Caco-2 (cell line): ENCODE measurements around the gene ZMYND8. TPM values are rescaled to one million over a fixed set of nuclear protein-coding genes. Genes with fewer than 3 reads are reported as not detected.
A peak's percentile ranks its signal among the peaks of the same experiment; 100 is the strongest.
"Not testable (repeated sequence)": the region's sequence is repeated elsewhere in the genome, so short reads cannot be mapped to it uniquely, and the experiment has no call there.

Experiments
- BruUV-seq: library from RNA; stranded (reverse); fragments of 400-500 nt; replicated peaks from 2 replicates; lab custom pipeline; 2021; lab: Mats Ljungman, UMichigan
- CTCF ChIA-PET: fragments of 300-600 bp; sonication (Branson Sonifier 250); formaldehyde crosslinking; loops from one replicate; lab custom pipeline; 2022; ENCODE audit warnings: antibody characterized with exemption; lab: Charles Lee
- POLR2A ChIA-PET: fragments of 300-600 bp; sonication (Branson Sonifier 250); formaldehyde crosslinking; loops from one replicate; lab custom pipeline; 2022; ENCODE audit warnings: antibody characterized with exemption; lab: Charles Lee
- DNase-seq, 2 experiments: peaks; one replicate each; pipeline versions ENCODE4 v3.0.0 to v3.0.0-alpha.2; 2020 to 2022
- H3K27me3 ChIP-seq: replicated peaks from 2 replicates; pipeline ENCODE4 v1.6.0; 2011; ENCODE audit warnings: low read length; ENCODE audit not compliant: control insufficient read depth, insufficient read depth
- H3K36me3 ChIP-seq: 2 replicates; pipeline ENCODE4 v1.5.1; 2011; ENCODE audit warnings: low read length; ENCODE audit not compliant: control insufficient read depth, insufficient read depth
- H3K4me1 ChIP-seq: fragments of 250-450 bp; sonication (Bioruptor Pico); 2 replicates; pipeline ENCODE4 v1.5.1; 2020; ENCODE audit warnings: mild to moderate bottlenecking
- H3K4me3 ChIP-seq: 2 replicates; pipeline ENCODE4 v1.5.1; 2011; ENCODE audit warnings: low read depth, mild to moderate bottlenecking, control low read depth, low read length
- H3K9me3 ChIP-seq: fragments of 250-450 bp; sonication (Bioruptor Pico); 2 replicates; pipeline ENCODE4 v1.5.1; 2020; ENCODE audit warnings: mild to moderate bottlenecking, moderate library complexity
- H3K27ac Mint-ChIP-seq: one replicate; pipeline ENCODE4 v1.8.0; 2022; ENCODE audit warnings: mixed read lengths; ENCODE audit not compliant: unreplicated experiment
- H3K27me3 Mint-ChIP-seq: one replicate; pipeline ENCODE4 v1.8.0; 2022; ENCODE audit warnings: mixed read lengths; ENCODE audit not compliant: insufficient read depth, unreplicated experiment
- H3K36me3 Mint-ChIP-seq: one replicate; pipeline ENCODE4 v1.8.0; 2022; ENCODE audit warnings: mild to moderate bottlenecking, mixed read lengths; ENCODE audit not compliant: insufficient read depth, unreplicated experiment
- H3K4me1 Mint-ChIP-seq: one replicate; pipeline ENCODE4 v1.8.0; 2022; ENCODE audit warnings: low read depth, mixed read lengths; ENCODE audit not compliant: unreplicated experiment
- H3K4me3 Mint-ChIP-seq: one replicate; pipeline ENCODE4 v1.8.0; 2022; ENCODE audit warnings: mild to moderate bottlenecking, moderate library complexity, mixed read lengths; ENCODE audit not compliant: unreplicated experiment
- H3K9me3 Mint-ChIP-seq: one replicate; pipeline ENCODE4 v1.8.0; 2022; ENCODE audit warnings: mixed read lengths; ENCODE audit not compliant: unreplicated experiment
- CTCF ChIP-seq, 2 experiments: fragments of 200-600 bp in 1 of 2; IDR thresholded peaks; 1 replicate in 1 of 2; 2 replicates in 1 of 2; pipeline versions ENCODE4 v1.5.1 to v1.8.0; 2011 to 2022; ENCODE audit warnings: antibody characterized with exemption in 1 of 2, control low read depth in 1 of 2, inconsistent platforms in 1 of 2, low read depth in 1 of 2, low read length in 1 of 2, mild to moderate bottlenecking in 1 of 2, moderate library complexity in 1 of 2; ENCODE audit not compliant: insufficient read depth in 1 of 2, severe bottlenecking in 1 of 2, unreplicated experiment in 1 of 2
- intact Hi-C: fragments of 100-400 bp; cut with micrococcal nuclease; formaldehyde crosslinking; loops from one replicate; pipeline ENCODE4 v1.10.0; 2022; ENCODE audit not compliant: unreplicated experiment
- total RNA-seq: library from RNA; stranded (reverse); gene quantifications from 2 replicates; pipeline ENCODE4 v1.2.3, GENCODE V29; 2022

ZMYND8 gene
- total RNA-seq, 1 experiment from 2014 or later = 194 TPM

DNA sequence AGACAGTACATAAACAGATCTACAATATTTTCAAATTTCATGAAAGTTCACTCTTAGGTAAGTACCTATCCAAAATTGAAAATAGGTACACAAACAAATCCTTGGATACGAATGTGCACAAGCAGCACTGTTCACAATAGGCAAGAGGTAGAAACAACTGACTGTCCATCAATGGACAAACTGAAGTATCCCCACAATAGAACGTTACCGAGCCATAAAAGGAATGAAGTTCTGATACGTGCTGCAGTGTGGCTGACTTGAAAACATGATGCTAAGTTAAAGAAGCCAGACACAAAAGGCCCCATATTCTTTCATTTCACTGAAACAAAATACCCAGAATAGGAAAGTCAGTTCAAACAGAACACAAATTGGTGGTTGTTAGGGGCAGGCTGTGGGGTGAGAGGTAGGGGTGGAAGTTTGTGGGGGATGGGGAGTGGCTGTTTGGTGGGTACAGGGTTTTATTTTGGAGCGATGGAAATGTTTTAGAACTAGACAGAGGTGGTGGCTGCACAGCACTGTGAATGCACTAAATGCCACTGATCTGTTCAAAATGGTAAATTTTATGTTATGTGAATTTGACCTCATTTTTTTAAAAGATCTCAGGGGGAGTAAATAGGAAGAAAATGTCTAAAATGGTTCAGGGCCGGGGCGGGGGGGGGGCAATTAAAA is 89.5 kb downstream of the ZMYND8 start:
- no peak for TF ChIP-seq CTCF (IDR thresholded peaks at IDR 0.05; ENCODE audit: insufficient read depth in 1 of 2, low read depth in 1 of 2, low read length in 1 of 2, severe bottlenecking in 1 of 2, unreplicated experiment in 1 of 2)
- Histone ChIP-seq H3K27me3 (no peaks in the 10 kb centered on the region), H3K4me1 (no peaks in the 10 kb centered on the region), H3K36me3 (peaks cover 13% of the 10 kb centered on the region), H3K4me3 (no peak overlapping the region), H3K9me3 (no peaks in the 10 kb centered on the region)
- no peak for DNase-seq
- no peaks in the 10 kb centered on the region for H3K4me1 Mint-ChIP-seq
- no peaks in the 10 kb centered on the region for H3K9me3 Mint-ChIP-seq
- BruUV-seq = no TSS peak
- CTCF ChIA-PET = no interaction called here
- H3K36me3 Mint-ChIP-seq = peaks cover 94% of the 10 kb centered on the region
- H3K27me3 Mint-ChIP-seq = no peaks in the 10 kb centered on the region
- H3K27ac Mint-ChIP-seq = peak overlapping the region; percentile 2
- no peak overlapping the region for H3K4me3 Mint-ChIP-seq
- intact Hi-C loops = no loop called here
- POLR2A ChIA-PET = no interaction called here

DNA sequence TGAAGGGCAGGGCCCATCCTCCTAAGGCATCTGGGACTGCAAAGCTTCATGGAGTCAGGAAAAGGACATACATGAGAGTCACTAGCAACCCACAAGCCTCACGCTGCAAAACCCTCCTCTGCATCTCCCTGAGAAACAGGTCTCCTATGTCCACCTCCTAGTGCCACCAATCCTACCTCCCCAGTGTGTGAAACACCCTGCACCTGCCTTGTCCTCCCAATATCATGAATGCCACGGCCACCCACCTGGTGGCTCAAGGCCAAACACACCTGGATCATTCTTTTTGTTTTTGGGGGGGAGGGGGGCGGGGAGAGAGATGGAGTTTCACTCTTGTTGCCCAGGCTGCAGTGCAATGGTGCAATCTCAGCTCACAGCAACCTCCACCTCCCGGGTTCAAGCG is 90.5 kb downstream of the ZMYND8 start:
- Mint-ChIP-seq H3K9me3 (no peaks in the 10 kb centered on the region), H3K36me3 (peaks cover 94% of the 10 kb centered on the region), H3K27me3 (no peaks in the 10 kb centered on the region), H3K4me3 (no peak overlapping the region), H3K4me1 (no peaks in the 10 kb centered on the region), H3K27ac (peak overlapping the region; percentile 2)
- intact Hi-C loops = no loop called here
- DNase-seq = no peak
- H3K4me3 ChIP-seq = no peak overlapping the region
- H3K36me3 ChIP-seq = peaks cover 11% of the 10 kb centered on the region
- no peak for TF ChIP-seq CTCF (IDR thresholded peaks at IDR 0.05; ENCODE audit: insufficient read depth in 1 of 2, low read depth in 1 of 2, low read length in 1 of 2, severe bottlenecking in 1 of 2, unreplicated experiment in 1 of 2)
- BruUV-seq = no TSS peak
- no peaks in the 10 kb centered on the region for H3K27me3 ChIP-seq
- ChIA-PET CTCF (no interaction called here), POLR2A (no interaction called here)
- H3K4me1 ChIP-seq = no peaks in the 10 kb centered on the region
- H3K9me3 ChIP-seq = no peaks in the 10 kb centered on the region

GRCh38 chr20:47265214-47265613 is 91.3 kb downstream of the ZMYND8 start:
- Mint-ChIP-seq H3K36me3 (peaks cover 94% of the 10 kb centered on the region), H3K4me1 (peaks cover 5% of the 10 kb centered on the region), H3K27ac (no peak overlapping the region), H3K9me3 (no peaks in the 10 kb centered on the region), H3K27me3 (no peaks in the 10 kb centered on the region), H3K4me3 (no peak overlapping the region)
- BruUV-seq = no TSS peak
- DNase-seq = no peak
- intact Hi-C loops = no loop called here
- no peak overlapping the region for H3K4me3 ChIP-seq
- H3K9me3 ChIP-seq = no peaks in the 10 kb centered on the region
- CTCF ChIA-PET = no interaction called here
- POLR2A ChIA-PET = no interaction called here
- H3K27me3 ChIP-seq = no peaks in the 10 kb centered on the region
- H3K4me1 ChIP-seq = no peaks in the 10 kb centered on the region
- H3K36me3 ChIP-seq = peaks cover 13% of the 10 kb centered on the region
- TF ChIP-seq CTCF (IDR thresholded peaks at IDR 0.05; ENCODE audit: insufficient read depth in 1 of 2, low read depth in 1 of 2, low read length in 1 of 2, severe bottlenecking in 1 of 2, unreplicated experiment in 1 of 2) = no peak

DNA sequence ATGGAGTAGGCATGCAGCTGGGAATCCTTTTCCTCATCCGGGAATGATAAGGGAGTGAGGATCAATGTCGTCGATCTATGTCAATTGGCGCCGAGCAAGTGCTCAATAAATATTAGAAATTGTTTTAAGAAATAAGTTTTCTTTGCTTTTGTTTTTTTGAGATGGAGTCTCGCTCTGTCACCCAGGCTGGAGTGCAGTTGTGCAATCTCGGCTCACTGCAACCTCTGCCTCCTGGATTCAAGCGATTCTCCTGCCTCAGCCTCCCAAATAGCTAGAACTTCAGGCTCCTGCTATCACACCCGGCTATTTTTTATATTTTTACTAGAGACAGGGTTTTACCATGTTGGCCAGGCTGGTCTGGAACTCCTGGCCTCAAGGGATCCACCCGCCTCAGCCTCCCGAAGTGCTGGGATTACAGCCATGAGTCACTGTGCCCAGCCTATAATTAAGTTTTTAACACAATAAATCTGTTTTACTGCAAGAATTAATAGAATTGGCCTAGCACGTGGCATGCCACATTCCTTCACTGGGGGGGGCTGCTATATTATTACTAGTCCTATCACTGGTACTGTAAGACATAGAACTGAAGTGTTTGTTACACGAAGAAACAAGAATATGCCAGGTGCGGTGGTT is 92.2 kb downstream of the ZMYND8 start:
- H3K36me3 ChIP-seq = peaks cover 12% of the 10 kb centered on the region
- H3K36me3 Mint-ChIP-seq = peaks cover 94% of the 10 kb centered on the region

More for the DNA sequence above, 92.2 kb downstream of the ZMYND8 start:
- H3K9me3 ChIP-seq, H3K4me3 ChIP-seq, H3K9me3 Mint-ChIP-seq, H3K4me1 ChIP-seq, DNase-seq, H3K27me3 ChIP-seq, H3K4me3 Mint-ChIP-seq, BruUV-seq, intact Hi-C loops, H3K27ac Mint-ChIP-seq, H3K27me3 Mint-ChIP-seq: not testable (repeated sequence)
- CTCF ChIA-PET = interaction anchor here (0.6 to 1.9 kb wide), 3 partner anchors 120 to 411 kb away, joined by 3 to 7 read pairs (median 3); no protein-coding TSS in a partner anchor
- peaks cover 11% of the 10 kb centered on the region for H3K4me1 Mint-ChIP-seq
- POLR2A ChIA-PET = interaction anchor here (0.6 kb wide), 1 partner anchor 65 kb away, joined by 4 read pairs; no protein-coding TSS in a partner anchor
